HCT116 (cell line): Measurements from ENCODE around the gene PLP2. TPM values are rescaled to one million over a fixed set of nuclear protein-coding genes. Genes with fewer than 3 reads are reported as not detected.

ENCODE experiments used
- ATAC-seq: fragments of 200-7000 bp; cut with Tn5 transposase; 2 replicates; pipeline ENCODE4 v1.9.1; 2020; ENCODE audit warnings: mild to moderate bottlenecking, moderate library complexity
- BruUV-seq: library from RNA; stranded (reverse); fragments of 400-500 nt; replicated peaks from 2 replicates; lab custom pipeline; 2021; lab: Mats Ljungman, UMichigan
- CTCF ChIA-PET: fragments of 300-600 bp; sonication (Branson Sonifier 250); formaldehyde crosslinking; loops from one replicate; lab custom pipeline; 2021; ENCODE audit warnings: antibody characterized with exemption; lab: Charles Lee
- POLR2A ChIA-PET: fragments of 300-600, 350-600 bp; sonication (Branson Sonifier 250); formaldehyde crosslinking; loops from one replicate; lab custom pipeline; 2021; ENCODE audit warnings: antibody characterized with exemption; lab: Charles Lee
- RAD21 ChIA-PET, 2 experiments: fragments of 300-600 bp; sonication (Branson Sonifier 250); formaldehyde crosslinking; loops; one replicate each; lab custom pipeline; 2023; ENCODE audit warnings: low total read pairs in 2 of 2; ENCODE audit not compliant: uncharacterized antibody in 2 of 2, unreplicated experiment in 2 of 2, low non-redundant PET in 1 of 2; lab: Charles Lee
- DNase-seq: peaks from one replicate; pipeline ENCODE4 v3.0.0-alpha.2; 2010; ENCODE audit warnings: low read depth, low spot score
- H2AFZ ChIP-seq: fragments of 200-600 bp; shearing (Covaris generic), sonication (generic); 2 replicates; pipeline ENCODE4 v1.6.1; 2017; ENCODE audit warnings: low read depth, mixed run types, mixed read lengths, antibody characterized with exemption, low read length; ENCODE audit not compliant: poor library complexity, severe bottlenecking
- H3K27ac ChIP-seq: 2 replicates; pipeline ENCODE4 v1.5.1; 2012; ENCODE audit warnings: low read depth, low read length
- H3K27me3 ChIP-seq: fragments of 200-600 bp; sonication (generic); 2 replicates; pipeline ENCODE4 v1.6.1; 2016; ENCODE audit warnings: mixed run types, low read length, mixed read lengths; ENCODE audit not compliant: insufficient read depth
- H3K36me3 ChIP-seq, 2 experiments: fragments of 200-500 bp in 1 of 2; fragments of 200-600 bp in 1 of 2; sonication (Bioruptor generic) in 1 of 2; sonication (generic) in 1 of 2; 2 replicates each; pipeline versions ENCODE4 v1.5.1 to v1.6.1; 2014 to 2016; ENCODE audit warnings: low read length in 2 of 2, inconsistent platforms in 1 of 2, mixed read lengths in 1 of 2, mixed run types in 1 of 2; ENCODE audit not compliant: insufficient read depth in 2 of 2, control insufficient read depth in 1 of 2
- H3K4me1 ChIP-seq, 2 experiments: fragments of 200-600 bp in 1 of 2; sonication (generic) in 1 of 2; 2 replicates each; pipeline versions ENCODE4 v1.5.1 to v1.6.1; 2012 to 2017; ENCODE audit warnings: low read length in 2 of 2, inconsistent platforms in 1 of 2, mild to moderate bottlenecking in 1 of 2, mixed read lengths in 1 of 2, mixed run types in 1 of 2, moderate library complexity in 1 of 2; ENCODE audit not compliant: insufficient read depth in 2 of 2, control insufficient read depth in 1 of 2
- H3K4me2 ChIP-seq: fragments of 200-600 bp; sonication (generic); 2 replicates; pipeline ENCODE4 v1.6.1; 2017; ENCODE audit warnings: mixed run types, low read length, mixed read lengths
- H3K4me3 ChIP-seq, 2 experiments: fragments of 200-600 bp in 1 of 2; sonication (generic) in 1 of 2; replicated peaks in 1 of 2; 2 replicates each; pipeline ENCODE4 v1.5.1; 2011 to 2016; ENCODE audit warnings: low read length in 2 of 2, control low read depth in 1 of 2, low read depth in 1 of 2, mild to moderate bottlenecking in 1 of 2, mixed read lengths in 1 of 2, mixed run types in 1 of 2
- H3K79me2 ChIP-seq: fragments of 200-600 bp; sonication (generic); 2 replicates; pipeline ENCODE4 v1.6.1; 2017; ENCODE audit warnings: mild to moderate bottlenecking, mixed run types, low read length, moderate library complexity, mixed read lengths; ENCODE audit not compliant: insufficient read depth
- H3K9ac ChIP-seq: fragments of 200-600 bp; sonication (generic); 2 replicates; pipeline ENCODE4 v1.6.1; 2016; ENCODE audit warnings: low read length, mixed read lengths
- H3K9me2 ChIP-seq: fragments of 200-600 bp; sonication (generic), shearing (Covaris generic); 2 replicates; pipeline ENCODE4 v1.6.1; 2017; ENCODE audit warnings: mixed run types, mild to moderate bottlenecking, moderate library complexity; ENCODE audit not compliant: insufficient read depth
- H3K9me3 ChIP-seq, 2 experiments: fragments of 200-500 bp in 1 of 2; fragments of 200-600 bp in 1 of 2; sonication (Bioruptor generic) in 1 of 2; sonication (generic) in 1 of 2; 2 replicates each; pipeline ENCODE4 v1.6.1; 2014 to 2017; ENCODE audit warnings: low read length in 2 of 2, mixed read lengths in 2 of 2, inconsistent platforms in 1 of 2, low read depth in 1 of 2, mild to moderate bottlenecking in 1 of 2, mixed run types in 1 of 2, moderate library complexity in 1 of 2; ENCODE audit not compliant: control insufficient read depth in 1 of 2, insufficient read depth in 1 of 2
- H4K20me1 ChIP-seq: fragments of 200-600 bp; sonication (generic), shearing (Covaris generic); 2 replicates; pipeline ENCODE4 v1.6.1; 2017; ENCODE audit warnings: mixed run types, mild to moderate bottlenecking, moderate library complexity; ENCODE audit not compliant: insufficient read depth
- CTCF ChIP-seq, 3 experiments: fragments of 200-600 bp in 1 of 3; sonication (generic) in 1 of 3; IDR thresholded peaks in 2 of 3; conservative IDR thresholded peaks in 1 of 3; 2 replicates each; pipeline ENCODE4 v1.5.1; 2012 to 2017; ENCODE audit warnings: low read depth in 2 of 3, low read length in 2 of 3, antibody characterized with exemption in 1 of 3, borderline replicate concordance in 1 of 3, control low read depth in 1 of 3, mild to moderate bottlenecking in 1 of 3, mixed read lengths in 1 of 3, mixed run types in 1 of 3, moderate library complexity in 1 of 3; ENCODE audit not compliant: insufficient read depth in 1 of 3
- EGR1 ChIP-seq: IDR thresholded peaks from 2 replicates; pipeline ENCODE4 v1.6.1; 2012; ENCODE audit warnings: low read depth
- ELF1 ChIP-seq: IDR thresholded peaks from 2 replicates; pipeline ENCODE4 v1.6.1; 2012; ENCODE audit warnings: low read depth, borderline replicate concordance
- EZH2phosphoT487 ChIP-seq: fragments of 200-600 bp; IDR thresholded peaks from 2 replicates; pipeline ENCODE4 v1.6.1; 2018; ENCODE audit warnings: antibody characterized with exemption, borderline replicate concordance
- JUND ChIP-seq: IDR thresholded peaks from 2 replicates; pipeline ENCODE4 v1.6.1; 2012
- MAX ChIP-seq: IDR thresholded peaks from 2 replicates; pipeline ENCODE4 v1.6.1; 2012
- POLR2AphosphoS5 ChIP-seq: IDR thresholded peaks from 2 replicates; pipeline ENCODE4 v1.6.1; 2011; ENCODE audit warnings: mild to moderate bottlenecking, low read depth, low read length, moderate library complexity
- RAD21 ChIP-seq: IDR thresholded peaks from 2 replicates; pipeline ENCODE4 v1.6.1; 2012; ENCODE audit warnings: low read depth, mild to moderate bottlenecking
- SIN3A ChIP-seq: IDR thresholded peaks from 2 replicates; pipeline ENCODE4 v1.6.1; 2012; ENCODE audit warnings: low read depth
- SP1 ChIP-seq: IDR thresholded peaks from 2 replicates; pipeline ENCODE4 v1.6.1; 2012; ENCODE audit warnings: low read depth
- SRF ChIP-seq: IDR thresholded peaks from 2 replicates; pipeline ENCODE4 v1.6.1; 2012; ENCODE audit warnings: low read depth
- YY1 ChIP-seq: IDR thresholded peaks from 2 replicates; pipeline ENCODE4 v1.6.1; 2011; ENCODE audit warnings: low read length, low read depth, moderate library complexity, mild to moderate bottlenecking; ENCODE audit not compliant: insufficient replicate concordance; ENCODE audit errors: extremely low read depth
- intact Hi-C: fragments of 100-400 bp; cut with micrococcal nuclease; formaldehyde crosslinking; loops from 2 replicates; pipeline ENCODE4 v1.10.0; 2022
- total RNA-seq: library from RNA; stranded (reverse); gene quantifications from one replicate; pipeline ENCODE4 v1.2.1, GENCODE V29; 2021; ENCODE audit not compliant: unreplicated experiment
- TF ChIP-seq, protein P1 (sequence below): IDR thresholded peaks from 2 replicates; pipeline ENCODE4 v1.6.1; 2012
- TF ChIP-seq, protein P2 (sequence below): IDR thresholded peaks from 2 replicates; pipeline ENCODE4 v1.6.1; 2012; ENCODE audit warnings: low read depth

The PLP2 gene
- total RNA-seq, 1 experiment from 2014 or later: 207 TPM

- no peak overlapping the region for H3K4me2 ChIP-seq
- H3K9me3 ChIP-seq: no peaks in the 10 kb centered on the region
- H3K4me3 ChIP-seq: no peak overlapping the region
- no peak overlapping the region for H3K9ac ChIP-seq
- H3K36me3 ChIP-seq: no peaks in the 10 kb centered on the region
- no peak overlapping the region for H2AFZ ChIP-seq
- peaks cover 12 to 39% of the 10 kb centered on the region in 2 experiments for H3K4me1 ChIP-seq
- H3K79me2 ChIP-seq: no peaks in the 10 kb centered on the region
- ChIA-PET RAD21 (no interaction called here), CTCF (no interaction called here), POLR2A (no interaction called here)
- DNase-seq (no peak), ATAC-seq (no peak)
- no peaks in the 10 kb centered on the region for H3K27me3 ChIP-seq
- no peaks in the 10 kb centered on the region for H3K9me2 ChIP-seq
- TF ChIP-seq EZH2phosphoT487: no peak
- TF ChIP-seq SP1: no peak
- TF ChIP-seq SRF: no peak
- no peak for TF ChIP-seq POLR2AphosphoS5
- TF ChIP-seq ELF1: no peak
- no peak for TF ChIP-seq SIN3A
- TF ChIP-seq YY1: no peak
- no peak overlapping the region for H3K27ac ChIP-seq
- no TSS peak for BruUV-seq
- intact Hi-C loops: loop anchor here (10.0 kb wide), 1 partner anchor 117 kb away; the partner anchor contains the start of gene TFE3
- no peaks in the 10 kb centered on the region for H4K20me1 ChIP-seq
Measured at GRCh38 chrX:49161632-49162031, 10.1 kb upstream of the PLP2 start.

GRCh38 chrX:49162620-49163019 is 9.1 kb upstream of the PLP2 start, which contains the start of gene MAGIX:
Gene MAGIX (plus strand): TSS chrX:49162758. CDS start chrX:49162890, 132 bp downstream.
- Histone ChIP-seq H3K4me3 (peak within 1 kb of the TSS; percentile 30 to 45), H3K4me2 (peak within 1 kb of the TSS; percentile 74), H4K20me1 (no peaks in the 10 kb centered on the region), H3K36me3 (no peaks in the 10 kb centered on the region), H3K27ac (peak within 1 kb of the TSS; percentile 95; the same call in 1 of the 2 replicates), H3K79me2 (no peaks in the 10 kb centered on the region), H3K9me3 (no peaks in the 10 kb centered on the region), H3K9me2 (no peaks in the 10 kb centered on the region), H3K4me1 (peaks cover 12 to 48% of the 10 kb centered on the region in 2 experiments), H3K9ac (peak within 1 kb of the TSS; percentile 58), H2AFZ (no peak within 1 kb of the TSS), H3K27me3 (no peaks in the 10 kb centered on the region)
- ATAC-seq (no peak), DNase-seq (no peak)
- intact Hi-C loops: loop anchor here (10.0 kb wide), 1 partner anchor 118 kb away; the partner anchor contains the start of gene TFE3
- ChIA-PET POLR2A (no interaction called here), RAD21 (no interaction called here), CTCF (interaction anchor here (1.6 kb wide), 1 partner anchor 22 kb away, joined by 3 read pairs; no protein-coding TSS in a partner anchor)
- no TSS peak for BruUV-seq
- no peak for TF ChIP-seq JUND
- no peak for TF ChIP-seq EGR1
- TF ChIP-seq MAX: no peak
- TF ChIP-seq, protein P1, sequence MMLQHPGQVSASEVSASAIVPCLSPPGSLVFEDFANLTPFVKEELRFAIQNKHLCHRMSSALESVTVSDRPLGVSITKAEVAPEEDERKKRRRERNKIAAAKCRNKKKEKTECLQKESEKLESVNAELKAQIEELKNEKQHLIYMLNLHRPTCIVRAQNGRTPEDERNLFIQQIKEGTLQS: no peak
- TF ChIP-seq RAD21: no peak
- no peak for TF ChIP-seq SRF
- TF ChIP-seq YY1: no peak
- TF ChIP-seq CTCF (IDR thresholded peaks at IDR 0.05 in 2 of 3, conservative IDR thresholded peaks at IDR 0.05 in 1 of 3; ENCODE audit: borderline replicate concordance in 1 of 3, insufficient read depth in 1 of 3, low read depth in 2 of 3, low read length in 2 of 3): no peak
- TF ChIP-seq, protein P2, sequence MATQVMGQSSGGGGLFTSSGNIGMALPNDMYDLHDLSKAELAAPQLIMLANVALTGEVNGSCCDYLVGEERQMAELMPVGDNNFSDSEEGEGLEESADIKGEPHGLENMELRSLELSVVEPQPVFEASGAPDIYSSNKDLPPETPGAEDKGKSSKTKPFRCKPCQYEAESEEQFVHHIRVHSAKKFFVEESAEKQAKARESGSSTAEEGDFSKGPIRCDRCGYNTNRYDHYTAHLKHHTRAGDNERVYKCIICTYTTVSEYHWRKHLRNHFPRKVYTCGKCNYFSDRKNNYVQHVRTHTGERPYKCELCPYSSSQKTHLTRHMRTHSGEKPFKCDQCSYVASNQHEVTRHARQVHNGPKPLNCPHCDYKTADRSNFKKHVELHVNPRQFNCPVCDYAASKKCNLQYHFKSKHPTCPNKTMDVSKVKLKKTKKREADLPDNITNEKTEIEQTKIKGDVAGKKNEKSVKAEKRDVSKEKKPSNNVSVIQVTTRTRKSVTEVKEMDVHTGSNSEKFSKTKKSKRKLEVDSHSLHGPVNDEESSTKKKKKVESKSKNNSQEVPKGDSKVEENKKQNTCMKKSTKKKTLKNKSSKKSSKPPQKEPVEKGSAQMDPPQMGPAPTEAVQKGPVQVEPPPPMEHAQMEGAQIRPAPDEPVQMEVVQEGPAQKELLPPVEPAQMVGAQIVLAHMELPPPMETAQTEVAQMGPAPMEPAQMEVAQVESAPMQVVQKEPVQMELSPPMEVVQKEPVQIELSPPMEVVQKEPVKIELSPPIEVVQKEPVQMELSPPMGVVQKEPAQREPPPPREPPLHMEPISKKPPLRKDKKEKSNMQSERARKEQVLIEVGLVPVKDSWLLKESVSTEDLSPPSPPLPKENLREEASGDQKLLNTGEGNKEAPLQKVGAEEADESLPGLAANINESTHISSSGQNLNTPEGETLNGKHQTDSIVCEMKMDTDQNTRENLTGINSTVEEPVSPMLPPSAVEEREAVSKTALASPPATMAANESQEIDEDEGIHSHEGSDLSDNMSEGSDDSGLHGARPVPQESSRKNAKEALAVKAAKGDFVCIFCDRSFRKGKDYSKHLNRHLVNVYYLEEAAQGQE: no peak
- no peak for TF ChIP-seq EZH2phosphoT487
- no peak for TF ChIP-seq POLR2AphosphoS5
